Eye (tissue), 1 donor: Measurements from ENCODE around the gene TAF4.

Experiments used
- DNase-seq: peaks from one replicate; pipeline ENCODE4 v3.0.0-alpha.2; 2015

Gene TAF4

DNA sequence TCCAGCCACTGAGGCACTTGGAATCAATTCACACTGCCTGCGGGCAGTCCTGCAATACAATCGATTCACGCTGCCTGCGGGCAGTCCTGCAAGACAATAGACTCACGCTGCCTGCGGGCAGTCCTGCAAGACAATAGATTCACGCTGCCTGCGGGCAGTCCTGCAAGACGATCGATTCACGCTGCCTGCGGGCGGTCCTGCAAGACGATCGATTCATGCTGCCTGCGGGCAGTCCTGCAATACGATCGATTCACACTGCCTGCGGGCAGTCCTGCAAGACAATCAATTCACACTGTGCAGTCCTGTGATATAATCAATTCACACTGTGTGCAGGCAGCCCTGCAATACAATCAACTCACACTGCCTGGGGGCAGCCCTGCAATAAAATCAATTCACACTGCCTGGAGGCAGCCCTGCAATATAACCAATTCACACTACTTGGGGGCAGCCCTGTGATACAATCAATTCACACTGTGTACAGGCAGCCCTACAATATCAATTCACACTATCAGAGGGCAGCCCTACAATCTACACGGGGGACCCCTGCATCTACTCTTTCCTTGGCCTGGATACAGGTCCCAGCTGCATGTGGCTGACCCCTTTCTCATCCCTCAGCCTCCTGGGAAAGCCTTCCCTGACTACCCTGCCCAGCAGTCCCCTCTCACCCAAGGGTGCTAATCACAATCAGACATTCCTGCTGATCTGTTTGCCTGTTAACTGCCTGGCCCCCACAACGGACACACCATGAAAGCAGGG lies 10.4 kb downstream of the TAF4 start:
- DNase-seq, result no peak

- DNase-seq, result no peak
Measured at GRCh38 chr20:62054451-62054953, 11.2 kb downstream of the TAF4 start.

DNA sequence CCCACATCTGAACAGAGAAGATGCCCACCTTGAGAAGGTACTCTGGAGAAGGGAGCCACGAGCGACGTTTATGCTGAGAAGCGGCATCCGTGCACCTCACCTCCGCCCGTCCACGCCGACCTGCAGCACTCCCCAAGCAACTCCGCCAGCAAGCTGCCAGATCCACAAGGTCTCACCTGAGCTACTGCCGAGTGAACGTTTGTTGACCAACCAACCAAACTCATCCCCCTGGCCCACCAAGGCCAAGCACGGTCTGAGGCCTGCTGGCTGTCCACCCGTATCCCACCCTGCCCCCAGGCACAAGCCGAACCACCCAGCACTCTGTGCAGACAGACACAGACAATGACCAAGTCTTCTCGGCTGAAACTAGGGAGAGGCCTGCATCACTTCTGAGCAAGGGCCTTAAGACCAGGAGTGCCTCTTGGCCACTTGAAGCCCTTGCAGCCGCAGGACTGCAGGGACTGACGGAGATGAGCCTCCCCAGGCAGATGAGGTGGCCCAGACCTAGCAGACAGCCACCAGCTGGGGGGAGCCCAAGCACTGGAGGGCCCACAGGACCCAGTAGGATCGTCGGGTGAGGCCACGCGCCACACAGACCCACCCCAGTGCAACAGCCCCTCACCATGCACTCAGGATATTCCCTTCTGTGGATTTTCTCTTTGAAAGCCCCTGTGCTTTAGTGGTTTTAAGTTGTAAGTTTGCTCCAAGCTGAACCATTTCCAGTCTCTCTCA lies 12.1 kb downstream of the TAF4 start:
- no peak for DNase-seq

DNA sequence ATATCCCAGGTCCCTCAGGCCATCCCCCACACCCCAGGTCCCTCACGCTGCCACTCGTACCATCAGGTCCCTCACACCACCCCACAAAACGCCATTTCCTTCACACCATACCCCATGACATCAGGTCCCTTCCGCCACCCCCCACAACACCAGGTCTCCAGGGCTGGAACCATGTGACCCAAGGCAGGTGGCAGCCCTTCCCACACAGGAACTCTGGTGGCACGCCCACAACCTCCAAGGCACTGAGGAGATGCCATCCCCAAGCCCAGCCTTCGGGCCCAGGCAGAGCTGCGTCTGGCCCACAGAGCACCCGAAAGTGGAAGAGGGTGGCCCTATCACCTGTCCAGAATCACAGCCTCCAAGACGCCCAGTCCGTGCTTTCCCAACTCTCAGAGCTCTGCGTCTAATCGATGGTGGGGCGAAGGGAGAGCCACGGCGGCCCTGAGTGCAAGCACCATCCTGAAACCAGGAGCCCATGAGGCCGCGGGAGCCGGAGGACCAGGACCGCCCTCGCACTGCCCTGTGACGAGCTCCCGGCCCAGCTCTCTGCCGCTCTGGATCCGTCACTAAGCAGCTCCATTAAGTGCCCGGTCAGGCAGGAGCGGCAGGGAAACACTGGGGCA lies 12.7 kb downstream of the TAF4 start:
- DNase-seq, result no peak

DNA sequence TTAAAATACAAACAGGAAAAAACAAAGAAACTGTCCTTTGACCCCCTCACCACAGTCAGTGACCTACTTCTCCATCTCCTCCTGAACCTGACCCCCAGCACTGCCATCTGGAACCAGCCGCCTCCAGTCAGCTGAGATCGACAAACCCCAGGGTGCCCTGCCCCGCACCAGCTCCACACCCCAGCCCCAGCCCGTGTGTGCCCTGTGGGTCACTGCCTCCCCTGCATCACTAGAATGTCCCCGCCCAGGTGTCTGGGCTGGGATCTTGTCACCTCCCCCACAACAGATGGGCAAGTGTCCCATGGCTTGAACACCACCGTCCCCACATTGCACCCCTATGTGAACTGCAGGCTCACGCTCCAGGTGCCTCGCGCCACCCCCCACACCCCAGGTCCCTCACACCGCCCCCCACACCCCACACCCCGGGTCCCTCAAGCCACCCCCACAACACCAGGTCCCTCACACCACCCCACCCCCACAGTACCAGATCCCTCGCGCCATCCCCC lies 13.3 kb downstream of the TAF4 start:
- DNase-seq, result peak; percentile 24

GRCh38 chr20:62051546-62052255 lies 14.0 kb downstream of the TAF4 start:
- no peak for DNase-seq

- no peak for DNase-seq
Measured at GRCh38 chr20:62051144-62051543, 14.5 kb downstream of the TAF4 start.

DNA sequence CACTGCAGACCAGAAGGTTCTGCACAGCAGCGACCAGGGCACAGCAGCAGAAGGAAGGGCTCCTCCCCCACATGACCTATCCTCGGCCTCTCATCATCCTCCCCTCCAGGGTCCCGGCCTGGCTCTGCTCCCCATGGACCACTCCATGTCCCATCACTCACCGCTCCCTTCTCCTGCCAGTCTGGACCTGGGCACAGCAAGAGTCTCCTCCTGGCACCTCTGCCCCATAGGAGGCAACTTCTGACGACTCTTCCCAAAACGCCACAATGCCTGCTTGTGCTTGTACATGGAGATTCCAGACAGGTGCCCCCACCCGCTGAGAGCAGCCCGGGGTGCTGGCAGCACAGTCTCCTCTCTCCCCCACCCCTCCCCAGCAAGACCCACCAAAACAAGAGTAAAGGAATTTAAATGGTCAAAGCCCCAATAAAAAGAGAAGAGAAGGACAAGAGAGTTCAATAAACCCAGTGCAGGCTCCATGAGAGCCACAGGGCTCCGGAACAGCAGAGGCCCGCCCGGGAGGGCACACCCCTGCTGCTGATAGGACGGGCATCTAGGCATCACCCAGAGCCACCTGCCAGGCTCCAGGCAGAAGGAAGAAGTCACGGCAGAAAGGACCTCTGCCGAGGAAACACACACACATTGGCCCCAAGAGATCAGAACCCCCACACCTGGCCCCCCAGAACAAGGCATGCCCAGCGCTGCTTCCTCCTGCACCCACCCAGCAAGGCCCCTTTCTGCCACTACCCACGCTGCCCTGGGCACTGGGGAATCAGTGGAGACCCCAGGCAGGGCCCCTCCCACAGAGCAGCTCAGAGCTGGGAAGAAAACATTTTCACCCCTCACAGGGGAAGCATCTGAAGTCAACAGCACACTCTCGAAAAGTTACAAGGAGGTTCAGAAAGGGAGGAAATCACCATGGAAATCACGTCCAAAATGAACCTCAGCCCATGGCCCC lies 15.2 kb downstream of the TAF4 start:
- DNase-seq, result no peak

DNA sequence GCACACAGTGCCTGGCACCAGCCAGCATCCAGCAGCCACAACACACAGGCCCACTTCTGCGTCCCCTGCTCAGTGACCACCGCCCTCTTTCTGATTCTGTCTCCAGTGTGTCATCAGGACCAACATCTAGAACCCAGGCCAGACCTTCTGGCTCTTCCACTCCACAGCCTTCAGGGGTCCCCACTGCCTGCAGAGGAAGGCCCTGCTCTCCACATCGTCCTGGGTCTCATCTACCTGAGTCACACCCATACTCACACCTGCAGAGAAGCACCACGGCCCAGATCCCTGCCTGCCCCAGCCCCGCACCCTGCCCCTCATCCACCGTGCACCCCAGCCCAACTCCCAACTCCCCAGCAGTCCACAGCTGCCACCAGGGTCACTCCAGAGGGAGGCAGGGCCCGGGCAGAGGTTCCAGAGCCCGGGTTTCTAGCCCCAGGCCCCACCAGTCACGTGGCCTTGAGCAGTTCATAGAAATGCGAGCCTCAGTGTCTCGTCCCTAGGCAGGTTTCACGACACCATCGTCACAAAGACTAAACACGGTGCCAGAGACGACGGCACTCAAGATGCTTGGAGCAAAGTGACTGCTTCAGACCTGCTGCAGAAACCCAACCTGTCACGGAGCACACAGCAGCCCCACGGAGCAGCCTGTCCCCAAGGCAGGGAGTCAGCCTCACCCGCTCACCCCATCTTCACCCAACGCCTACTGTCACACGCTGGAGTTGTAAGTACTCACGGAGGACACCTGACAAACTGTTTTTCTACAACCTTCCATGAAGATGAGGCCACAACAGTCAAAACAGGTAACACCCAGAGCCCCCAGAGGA lies 16.1 kb downstream of the TAF4 start:
- DNase-seq, result no peak

DNA sequence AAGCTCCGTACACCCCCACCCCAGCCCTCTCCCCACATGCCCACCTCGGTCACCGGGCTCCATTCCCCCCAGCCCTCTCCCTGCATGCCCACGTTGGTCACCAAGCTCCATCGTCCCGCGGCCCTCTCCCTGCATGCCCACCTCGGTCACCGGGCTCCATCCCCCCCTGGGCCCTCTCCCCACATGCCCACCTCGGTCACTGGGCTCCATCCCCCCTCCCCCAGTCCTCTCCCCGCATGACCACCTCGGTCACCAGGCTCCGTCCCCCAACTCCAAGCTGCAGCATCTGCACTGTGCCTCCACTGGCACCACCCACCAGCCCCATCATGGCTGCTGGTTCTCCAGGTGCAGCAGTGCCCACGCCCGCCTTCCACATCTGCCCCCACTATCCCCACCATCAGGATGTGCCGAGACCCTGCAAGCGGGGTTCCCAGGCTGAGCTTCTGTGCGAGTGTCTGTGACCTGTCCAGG lies 16.8 kb downstream of the TAF4 start:
- DNase-seq, result no peak

GRCh38 chr20:62048346-62048761 lies 17.3 kb downstream of the TAF4 start:
- DNase-seq, result no peak

- DNase-seq, result no peak
Measured at GRCh38 chr20:62047666-62048345, 17.9 kb downstream of the TAF4 start.

GRCh38 chr20:62046431-62046830 lies 19.2 kb downstream of the TAF4 start:
- DNase-seq, result no peak

DNA sequence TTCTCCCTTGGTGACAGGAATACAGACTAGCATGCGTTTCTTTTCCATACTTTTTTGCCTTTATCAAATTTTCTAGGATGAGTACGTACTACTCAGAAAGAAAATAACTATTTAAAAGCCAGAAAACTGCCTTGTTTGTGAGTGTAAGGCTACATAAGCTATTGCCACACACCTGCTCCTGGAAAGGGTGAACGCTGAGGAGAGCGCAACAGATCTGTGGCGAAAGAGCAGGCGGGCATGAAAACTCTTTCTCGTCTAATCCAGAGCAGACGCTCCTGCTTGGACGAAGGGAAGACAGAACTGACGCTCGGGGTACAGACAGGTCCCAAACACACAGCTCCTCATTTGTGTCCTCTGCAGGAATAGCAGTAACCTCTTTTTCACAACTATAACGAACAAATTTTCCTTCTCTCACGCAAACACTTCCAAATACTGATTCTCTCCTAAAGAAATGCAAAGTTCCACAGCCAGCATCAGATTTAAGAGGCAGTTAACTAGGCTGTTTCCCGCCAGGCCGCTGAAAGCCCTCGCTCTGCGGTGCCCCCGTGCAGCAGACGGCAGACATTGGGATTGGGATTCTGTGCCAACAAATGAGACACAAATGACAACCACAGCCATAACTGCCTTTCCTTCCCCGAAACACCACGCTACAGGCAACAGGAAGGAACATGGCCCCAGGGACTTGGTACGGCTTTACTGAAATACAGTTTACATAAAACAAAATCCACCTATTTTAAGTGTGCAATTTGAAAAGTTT lies 20.0 kb downstream of the TAF4 start:
- DNase-seq, result no peak

DNA sequence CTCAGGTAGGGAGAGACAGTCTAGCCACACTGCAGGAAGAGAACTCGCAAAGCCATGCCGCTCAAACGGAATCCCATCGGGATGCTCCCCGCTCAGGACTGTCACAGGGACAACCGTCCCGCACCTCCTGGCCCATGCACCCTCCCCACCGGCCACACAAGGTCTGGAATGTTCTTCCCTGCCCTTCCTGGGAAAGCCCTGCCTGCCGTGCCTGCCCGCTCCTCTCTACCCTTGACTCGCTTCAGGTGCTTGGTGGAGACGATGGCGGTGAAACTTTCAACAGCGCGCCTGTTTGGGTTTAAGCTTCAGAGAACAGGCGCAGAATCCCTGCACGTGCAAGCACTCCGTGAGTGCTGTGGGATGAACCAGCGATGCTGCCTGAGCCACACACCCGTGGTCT lies 20.6 kb downstream of the TAF4 start:
- no peak for DNase-seq

DNA sequence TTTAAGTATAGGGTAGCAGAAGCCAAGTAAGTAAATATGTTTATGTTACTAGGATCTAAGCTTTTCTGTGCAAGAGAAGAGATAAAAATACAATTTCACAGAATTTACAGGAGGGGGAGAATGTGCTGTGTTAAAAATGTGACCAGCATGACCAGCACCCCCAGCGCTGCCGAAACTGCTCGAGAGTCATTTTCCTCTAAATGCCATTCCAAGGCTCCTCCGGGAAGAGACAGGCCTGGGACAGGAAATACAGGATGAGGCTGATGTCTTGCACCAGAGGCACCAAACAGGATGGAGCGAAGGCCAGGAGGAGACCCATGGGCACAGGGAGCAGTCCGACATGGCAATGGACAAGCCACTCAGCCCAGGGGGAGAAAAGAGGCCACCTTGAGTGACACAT lies 21.1 kb downstream of the TAF4 start:
- no peak for DNase-seq

DNA sequence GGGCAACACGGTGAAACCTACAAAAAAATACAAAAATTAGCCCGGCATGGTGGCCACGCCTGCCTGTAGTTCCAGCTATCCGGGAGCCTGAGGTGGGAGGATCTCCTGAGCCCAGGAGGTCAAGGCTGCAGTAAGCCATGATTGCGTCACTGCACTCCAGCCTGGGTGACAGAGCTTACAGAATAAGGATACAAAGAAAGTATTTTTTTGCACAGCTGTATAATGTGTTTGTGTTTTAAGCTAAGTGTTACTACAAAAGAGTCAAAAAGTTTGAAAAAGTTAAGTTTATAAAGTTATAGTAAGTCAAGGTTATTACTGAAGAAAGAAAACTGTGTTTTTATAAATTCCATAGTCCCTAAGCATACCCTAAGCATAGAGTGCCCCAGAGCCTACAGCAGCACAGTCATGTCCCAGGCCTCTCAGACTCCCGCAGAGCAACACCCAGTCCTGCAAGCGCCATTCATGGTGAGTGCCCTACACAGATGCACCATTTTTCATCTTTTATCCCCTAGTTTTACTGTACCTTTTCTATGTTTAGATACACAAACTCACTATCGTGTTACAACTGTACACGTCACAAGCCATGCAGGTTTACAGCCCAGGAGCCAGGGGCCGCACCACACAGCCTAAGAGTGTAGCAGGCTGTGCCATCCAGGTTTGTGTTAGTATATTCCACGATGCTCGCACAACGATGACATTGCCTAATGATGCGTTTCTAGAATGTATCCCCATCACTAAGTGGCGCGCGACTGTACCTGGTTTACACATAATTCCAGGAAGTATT lies 22.4 kb downstream of the TAF4 start:
- no peak for DNase-seq

- DNase-seq, result no peak
Measured at GRCh38 chr20:62042025-62042820, 23.5 kb downstream of the TAF4 start.
